Measurements from ENCODE around the gene CMSS1. TPM values are rescaled to one million over a fixed set of nuclear protein-coding genes. Genes with fewer than 3 reads are reported as not detected.

CMSS1 gene
- total RNA-seq, 1 experiment from 2014 or later: 64.1 TPM

- Histone ChIP-seq H2AFZ (ENCODE audit: low read depth, low read length, poor library complexity, severe bottlenecking) (no peak overlapping the region), H3K36me3 (ENCODE audit: control insufficient read depth in 1 of 2, insufficient read depth in 2 of 2, low read length in 2 of 2) (no peaks in the 10 kb centered on the region), H3K9ac (ENCODE audit: low read length) (no peak overlapping the region), H3K4me3 (replicated peaks in 1 of 2; ENCODE audit: low read depth in 1 of 2, low read length in 2 of 2) (no peak overlapping the region), H3K9me2 (ENCODE audit: insufficient read depth) (no peaks in the 10 kb centered on the region), H3K9me3 (ENCODE audit: control insufficient read depth in 1 of 2, insufficient read depth in 1 of 2, low read depth in 1 of 2, low read length in 2 of 2) (no peaks in the 10 kb centered on the region), H3K4me1 (ENCODE audit: control insufficient read depth in 1 of 2, insufficient read depth in 2 of 2, low read length in 2 of 2) (no peaks in the 10 kb centered on the region), H4K20me1 (ENCODE audit: insufficient read depth) (no peaks in the 10 kb centered on the region), H3K27me3 (ENCODE audit: insufficient read depth, low read length) (peaks cover 4% of the 10 kb centered on the region; the same call in 1 of the 2 replicates), H3K4me2 (ENCODE audit: low read length) (no peak overlapping the region), H3K79me2 (ENCODE audit: insufficient read depth, low read length) (no peaks in the 10 kb centered on the region), H3K27ac (ENCODE audit: low read depth, low read length) (no peak overlapping the region)
- TF ChIP-seq ZFX (IDR thresholded peaks at IDR 0.05): no peak
- no peak for TF ChIP-seq ZNF274 (IDR thresholded peaks at IDR 0.05; ENCODE audit: low read depth, low read length)
- TF ChIP-seq CEBPB (IDR thresholded peaks at IDR 0.05; ENCODE audit: low read depth): no peak
- no peak for TF ChIP-seq ELF1 (IDR thresholded peaks at IDR 0.05; ENCODE audit: borderline replicate concordance, low read depth)
- no peak for TF ChIP-seq CTCF (IDR thresholded peaks at IDR 0.05 in 2 of 3, conservative IDR thresholded peaks at IDR 0.05 in 1 of 3; ENCODE audit: borderline replicate concordance in 1 of 3, insufficient read depth in 1 of 3, low read depth in 2 of 3, low read length in 2 of 3)
- TF ChIP-seq ZBTB33 (IDR thresholded peaks at IDR 0.05; ENCODE audit: extremely low read depth, insufficient replicate concordance, low read length): no peak
- TF ChIP-seq FOSL1 (IDR thresholded peaks at IDR 0.05; ENCODE audit: low read depth): no peak
- no peak for TF ChIP-seq REST (IDR thresholded peaks at IDR 0.05; ENCODE audit: low read depth)
- no peak for TF ChIP-seq MAX (IDR thresholded peaks at IDR 0.05)
- TF ChIP-seq SP1 (IDR thresholded peaks at IDR 0.05; ENCODE audit: low read depth): no peak
- TF ChIP-seq POLR2AphosphoS5 (IDR thresholded peaks at IDR 0.05; ENCODE audit: low read depth, low read length): no peak
- no peak for TF ChIP-seq TCF7L2 (IDR thresholded peaks at IDR 0.05; ENCODE audit: borderline replicate concordance, extremely low read depth, insufficient read depth, insufficient read length)
- TF ChIP-seq CBX3 (IDR thresholded peaks at IDR 0.05; ENCODE audit: low read depth): no peak
- TF ChIP-seq EGR1 (IDR thresholded peaks at IDR 0.05; ENCODE audit: low read depth): no peak
- no peak for TF ChIP-seq EZH2 (IDR thresholded peaks at IDR 0.05)
- DNase-seq (ENCODE audit: low read depth, low spot score): no peak
- ATAC-seq: no peak
- intact Hi-C loops (cut with micrococcal nuclease): no loop called here
- RAD21 ChIA-PET (ENCODE audit: low non-redundant PET in 1 of 2, low total read pairs in 2 of 2, uncharacterized antibody in 2 of 2, unreplicated experiment in 2 of 2): no interaction called here
- CTCF ChIA-PET: no interaction called here
- no TSS peak for BruUV-seq (replicated peaks)
- POLR2A ChIA-PET: no interaction called here
These were observed 23.2 kb upstream of the CMSS1 start for GRCh38 chr3:99794485-99794884.
